HepG2 (cell line): ENCODE data around the gene RGS10. TPM values are rescaled to one million over a fixed set of nuclear protein-coding genes. Genes with fewer than 3 reads are reported as not detected.

ENCODE experiments used
- BRF2 ChIP-seq: sonication (generic); formaldehyde crosslinking; IDR thresholded peaks from 2 replicates; pipeline ENCODE4 v1.8.1; 2022; ENCODE audit warnings: mild to moderate bottlenecking, missing genetic modification reagents
- MLXIP ChIP-seq: sonication (generic); formaldehyde crosslinking; IDR thresholded peaks from 2 replicates; pipeline ENCODE4 v1.9.0; 2021; ENCODE audit warnings: missing genetic modification reagents, borderline replicate concordance
- POLR2G ChIP-seq: fragments of 200-400 bp; formaldehyde crosslinking; IDR thresholded peaks from 2 replicates; pipeline ENCODE4 v1.6.1; 2018; ENCODE audit warnings: mild to moderate bottlenecking, low read depth, low read length, moderate library complexity
- WIZ ChIP-seq: sonication (generic); formaldehyde crosslinking; IDR thresholded peaks from 2 replicates; pipeline ENCODE4 v1.5.1; 2020; ENCODE audit warnings: mild to moderate bottlenecking, missing genetic modification reagents
- ZBTB10 ChIP-seq: sonication (generic); formaldehyde crosslinking; IDR thresholded peaks from 2 replicates; pipeline ENCODE4 v1.4.0; 2020; ENCODE audit warnings: missing genetic modification reagents, borderline replicate concordance
- ZMYM3 ChIP-seq: sonication (generic); formaldehyde crosslinking; IDR thresholded peaks from 2 replicates; pipeline ENCODE4 v1.5.1; 2020; ENCODE audit warnings: mild to moderate bottlenecking, missing genetic modification reagents
- ZNF280B ChIP-seq: sonication (generic); formaldehyde crosslinking; IDR thresholded peaks from 2 replicates; pipeline ENCODE4 v1.5.0; 2020; ENCODE audit warnings: missing genetic modification reagents, mild to moderate bottlenecking, borderline replicate concordance
- ZNF609 ChIP-seq: sonication (generic); formaldehyde crosslinking; IDR thresholded peaks from 2 replicates; pipeline ENCODE4 v1.4.0; 2020; ENCODE audit warnings: mild to moderate bottlenecking, missing genetic modification reagents, borderline replicate concordance
- ZNF749 ChIP-seq: sonication (generic); formaldehyde crosslinking; IDR thresholded peaks from 2 replicates; pipeline ENCODE4 v1.8.0; 2022; ENCODE audit warnings: mild to moderate bottlenecking, missing genetic modification reagents, moderate library complexity, borderline replicate concordance
- ZNF788 ChIP-seq: sonication (generic); formaldehyde crosslinking; IDR thresholded peaks from 2 replicates; pipeline ENCODE4 v1.5.0; 2020; ENCODE audit warnings: mild to moderate bottlenecking, missing genetic modification reagents, borderline replicate concordance
- ZNF879 ChIP-seq: sonication (generic); formaldehyde crosslinking; IDR thresholded peaks from 2 replicates; pipeline ENCODE4 v1.8.1; 2023; ENCODE audit warnings: missing genetic modification reagents
- polyA plus RNA-seq, 8 experiments: library from polyadenylated mRNA; depleted of rRNA in 3 of 8; stranded (reverse) in 7 of 8; unstranded in 1 of 8; fragments of >200 nt; fragmentation: Illumina TruSeq in 4 of 8; extraction: Trizol in 4 of 8; gene quantifications; 2 replicates each; pipeline versions ENCODE4 v1.2.1 to v1.2.3, GENCODE V29; 2011 to 2016; ENCODE audit warnings: low read depth in 4 of 8, missing spikeins in 1 of 8, mixed read lengths in 1 of 8; ENCODE audit not compliant: insufficient read depth in 1 of 8
- total RNA-seq, 5 experiments: library from RNA; depleted of rRNA; stranded (reverse); fragments of >200 nt; fragmentation: Illumina TruSeq; extraction: Trizol; gene quantifications; 2 replicates each; pipeline ENCODE4 v1.2.3, GENCODE V29; 2016; ENCODE audit warnings: low read depth in 1 of 5

RGS10 gene
- total and polyA plus RNA-seq, 2 of the 13 experiments (the other 11 are each of a cell fraction or from before 2014, with no cell fraction given), result 1.7 to 5.1 TPM

- 0 out of 2 replicates have a peak, but pooled peaks have one; percentile 41 for TF ChIP-seq ZNF609 (CRISPR knock-in tag)
- TF ChIP-seq ZMYM3 (CRISPR knock-in tag), result peak; percentile 41; the same call in 1 of the 2 replicates
- peak; percentile 46; the same call in 1 of the 2 replicates for TF ChIP-seq POLR2G
- peak; percentile 59; the same call in 1 of the 2 replicates for TF ChIP-seq ZNF788 (CRISPR knock-in tag)
- TF ChIP-seq ZNF879 (CRISPR knock-in tag), result no peak
- no peak for TF ChIP-seq MLXIP
- TF ChIP-seq ZNF280B (CRISPR knock-in tag), result no peak
- peak; percentile 47; the same call in 1 of the 2 replicates for TF ChIP-seq ZNF749 (CRISPR knock-in tag)
- no peak for TF ChIP-seq BRF2 (CRISPR knock-in tag)
- TF ChIP-seq WIZ (CRISPR knock-in tag), result peak; percentile 68; the same call in 1 of the 2 replicates
- peak; percentile 48; the same call in 1 of the 2 replicates for TF ChIP-seq ZBTB10 (CRISPR knock-in tag)
Measured at GRCh38 chr10:119498889-119499676, 43.4 kb downstream of the RGS10 start (continued).
